ENCODE data around the gene FILIP1.

- TF ChIP-seq CTCF (IDR thresholded peaks at IDR 0.05; ENCODE audit: low read depth, low read length), result no peak
- no peak for TF ChIP-seq MAX (IDR thresholded peaks at IDR 0.05; ENCODE audit: low read depth, low read length)
Measured at GRCh38 chr6:75436869-75437268, 56.7 kb downstream of the FILIP1 start.
